ENCODE measurements around the gene KCNS1.

Gene KCNS1

DNA sequence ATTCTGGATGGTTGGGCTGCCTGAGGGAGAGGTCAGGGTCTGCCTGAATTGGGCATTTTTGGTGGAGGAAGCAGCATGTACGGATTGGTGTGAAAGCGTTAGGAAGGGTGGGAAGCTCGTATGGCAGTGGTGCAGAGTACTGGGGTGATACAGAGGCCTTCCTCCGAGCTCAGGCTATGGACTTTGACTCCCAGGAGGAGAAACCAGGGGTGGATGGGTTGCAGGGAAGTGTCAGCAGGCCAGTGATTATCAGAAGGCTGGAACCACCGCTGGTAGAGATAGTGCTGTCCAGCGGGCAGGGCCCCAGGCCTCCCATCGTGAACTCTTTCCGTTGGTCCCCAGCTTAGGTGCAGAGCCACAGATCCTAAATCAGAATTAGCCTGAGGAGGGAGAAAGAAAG, 8.7 kb upstream of the KCNS1 start:
- FAIRE-seq: no peak

DNA sequence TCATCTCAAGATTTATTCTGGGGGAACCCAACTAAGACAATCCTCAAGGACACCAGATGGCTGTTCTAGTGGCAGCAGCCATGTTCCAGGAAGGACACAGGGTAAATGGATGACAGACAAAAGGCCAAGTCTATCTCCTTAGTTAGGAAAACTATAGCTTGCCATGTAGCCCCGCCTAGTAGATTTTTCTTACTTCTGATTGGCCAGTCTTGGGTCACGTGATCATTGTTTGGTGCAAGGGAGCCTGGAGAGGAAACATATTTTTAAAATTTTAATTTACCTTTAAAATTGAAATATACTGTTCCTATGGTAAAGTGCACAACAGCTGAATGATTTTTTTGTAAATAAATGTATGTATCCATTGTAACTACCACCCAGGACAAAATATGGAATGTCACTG, 4.4 kb upstream of the KCNS1 start:
- FAIRE-seq: no peak

DNA sequence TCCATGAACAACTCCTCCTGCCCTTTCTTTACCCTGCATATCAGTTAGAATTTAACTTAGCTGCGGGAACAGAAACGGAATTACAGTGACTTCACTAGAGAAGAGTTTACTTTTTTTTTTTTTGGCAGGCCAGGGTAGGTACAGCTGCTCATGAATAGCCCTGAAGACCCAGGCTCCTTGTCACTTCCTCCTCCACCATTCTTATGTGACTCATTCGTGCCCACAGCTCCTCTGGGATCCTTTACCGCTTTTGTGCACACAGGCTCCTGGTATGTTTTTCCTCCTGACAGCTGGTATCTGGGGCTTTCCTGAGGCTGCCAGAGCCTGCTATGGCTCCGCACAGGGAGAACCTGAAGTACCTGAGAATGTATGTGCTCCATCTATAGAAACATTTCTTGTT, 3.9 kb upstream of the KCNS1 start:
- FAIRE-seq: no peak

DNA sequence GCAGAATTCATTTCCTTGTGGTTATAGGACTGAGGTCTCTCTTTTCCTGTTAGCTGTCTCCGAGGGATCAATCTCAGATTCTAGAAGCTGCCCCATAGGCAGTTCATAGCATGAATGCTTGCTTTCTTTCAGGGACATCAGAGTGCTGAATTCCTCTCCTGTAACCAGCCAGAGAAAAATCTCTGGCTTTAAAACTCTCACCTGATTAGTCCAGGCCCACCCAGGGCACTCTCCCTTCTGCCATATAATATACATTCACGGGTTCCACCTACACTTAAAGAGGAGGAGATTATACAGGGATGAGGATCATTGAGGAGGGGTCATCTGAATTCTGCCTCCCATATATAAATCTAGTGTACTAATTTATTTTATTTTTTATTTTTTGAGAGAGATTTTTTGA, 2.1 kb upstream of the KCNS1 start:
- FAIRE-seq: no peak

DNA sequence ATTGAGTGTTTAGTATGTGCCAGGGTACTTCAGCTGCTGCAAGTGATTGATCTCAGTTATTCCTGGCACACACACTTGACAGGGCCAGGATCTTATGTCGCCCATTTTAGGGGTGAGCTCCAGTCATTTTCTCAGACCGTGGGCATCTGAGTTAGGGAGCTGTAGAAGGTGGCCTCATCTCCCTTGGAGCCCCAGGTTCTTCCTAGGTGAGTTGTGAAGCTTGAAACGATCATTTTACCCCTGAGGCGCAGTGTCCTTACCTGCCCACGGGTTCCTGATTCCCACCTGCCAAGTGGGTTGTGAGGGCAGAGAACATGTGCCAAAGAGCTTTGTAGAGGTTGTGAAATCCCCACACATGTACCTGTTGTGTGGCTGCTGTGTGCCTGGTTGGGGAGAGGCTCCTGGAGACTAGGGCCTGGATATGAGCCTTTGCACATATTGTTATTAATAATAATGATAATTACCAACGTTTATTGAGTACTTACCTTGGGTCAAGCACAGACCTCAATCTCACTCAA, 465 bp upstream of the KCNS1 start:
- no peak for FAIRE-seq

DNA sequence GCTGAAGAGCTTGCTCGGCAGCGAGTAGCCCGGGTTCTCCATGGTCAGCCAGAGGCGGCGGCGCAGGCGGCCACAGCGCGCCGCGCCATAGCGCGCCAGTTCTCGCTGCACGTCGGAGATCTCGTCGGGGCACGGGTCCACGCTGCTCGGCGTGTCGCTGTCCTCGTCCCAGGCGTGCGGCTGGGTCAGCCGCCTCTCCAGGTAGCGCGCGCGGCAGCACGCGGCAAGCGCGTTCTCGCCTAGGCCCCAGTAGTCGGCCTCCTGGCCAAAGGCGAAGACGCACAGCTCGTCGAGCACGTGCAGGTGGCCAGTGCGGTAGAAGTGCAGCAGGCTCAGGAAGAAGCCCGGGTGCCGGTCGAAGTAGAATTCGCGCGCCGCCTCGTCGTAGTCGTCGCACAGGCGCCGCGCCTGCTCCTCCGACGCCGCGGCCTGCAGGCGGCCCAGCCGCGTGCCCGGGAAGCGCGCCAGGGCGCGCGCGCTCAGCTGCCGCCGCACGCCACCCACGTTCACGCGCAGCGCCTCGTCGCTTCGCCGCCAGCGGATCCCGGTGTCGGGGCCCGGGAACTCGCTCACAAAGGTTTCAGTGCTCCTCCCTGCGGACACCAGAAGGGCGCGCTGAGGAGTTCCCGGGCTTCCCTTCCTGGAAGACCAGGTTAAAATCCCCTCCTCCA, 2.7 kb downstream of the KCNS1 start:
- no peak for FAIRE-seq

DNA sequence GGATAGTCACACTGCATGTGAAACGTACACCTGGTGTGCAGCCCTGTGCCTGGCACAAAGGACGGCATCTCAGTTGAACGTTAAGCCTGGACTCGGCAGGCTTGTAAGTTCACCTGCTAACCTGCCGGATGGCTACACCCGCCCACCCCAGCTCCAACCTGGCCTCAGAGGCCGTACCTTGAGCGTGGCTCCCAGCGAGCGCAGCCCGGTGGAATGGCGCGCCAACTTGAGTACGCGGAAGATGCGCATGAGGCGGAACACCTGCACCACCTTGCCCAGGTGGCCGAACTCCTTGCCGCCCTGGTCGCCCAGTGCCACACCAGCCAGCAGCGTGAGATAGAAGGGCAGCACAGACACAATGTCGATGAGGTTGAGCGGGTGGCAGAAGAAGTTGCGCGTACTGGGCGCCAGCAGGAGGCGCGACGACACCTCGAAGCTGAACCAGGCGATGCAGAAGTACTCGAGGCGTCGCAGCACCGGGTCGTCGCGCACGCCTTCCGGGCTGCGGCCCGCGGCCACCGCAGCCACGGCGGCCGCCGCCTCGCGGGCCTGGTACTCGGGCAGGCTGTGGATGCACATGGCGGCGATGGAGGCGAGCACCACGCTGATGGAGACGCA, 3.3 kb downstream of the KCNS1 start:
- no peak for FAIRE-seq

DNA sequence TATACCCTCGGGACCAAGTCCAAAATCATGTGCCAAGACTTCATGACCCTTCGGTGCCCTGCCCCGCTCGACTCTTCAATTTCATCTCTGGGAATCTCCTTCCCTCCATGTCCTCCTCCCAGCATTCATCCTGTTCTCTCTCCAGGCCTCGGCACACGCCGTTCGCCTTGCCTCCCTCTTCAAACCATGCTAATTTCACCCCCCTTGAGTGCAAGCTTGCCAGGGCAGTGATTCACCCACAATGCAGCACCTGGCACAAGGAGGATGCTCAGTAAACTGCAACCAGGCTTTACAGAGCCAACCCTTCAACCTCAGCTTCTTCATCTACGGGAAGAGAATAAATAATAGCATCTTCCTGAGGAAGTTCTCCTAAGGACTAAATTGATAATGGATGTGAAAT, 4.1 kb downstream of the KCNS1 start:
- no peak for FAIRE-seq

DNA sequence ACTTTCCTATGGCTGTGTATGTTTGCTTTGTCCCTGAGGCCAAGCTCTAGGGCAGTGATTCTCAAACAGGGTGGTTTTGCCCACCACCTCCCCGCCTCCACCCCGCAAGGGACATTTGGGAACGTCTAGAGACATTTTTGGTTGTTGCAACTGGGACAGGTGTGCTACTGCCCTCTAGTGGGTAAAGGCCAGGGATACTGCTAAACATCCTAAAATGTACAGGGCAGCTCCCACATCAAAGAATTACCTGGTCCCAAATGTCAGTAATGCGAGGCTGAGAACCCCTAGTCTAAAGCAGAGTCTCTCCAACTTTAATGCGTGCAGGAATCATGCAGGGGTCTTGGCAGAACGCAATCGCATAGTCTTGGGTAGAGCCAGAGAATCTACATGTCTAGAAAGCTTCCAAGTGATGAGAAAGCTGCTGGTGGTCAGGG, 5.1 kb downstream of the KCNS1 start:
- FAIRE-seq: no peak

DNA sequence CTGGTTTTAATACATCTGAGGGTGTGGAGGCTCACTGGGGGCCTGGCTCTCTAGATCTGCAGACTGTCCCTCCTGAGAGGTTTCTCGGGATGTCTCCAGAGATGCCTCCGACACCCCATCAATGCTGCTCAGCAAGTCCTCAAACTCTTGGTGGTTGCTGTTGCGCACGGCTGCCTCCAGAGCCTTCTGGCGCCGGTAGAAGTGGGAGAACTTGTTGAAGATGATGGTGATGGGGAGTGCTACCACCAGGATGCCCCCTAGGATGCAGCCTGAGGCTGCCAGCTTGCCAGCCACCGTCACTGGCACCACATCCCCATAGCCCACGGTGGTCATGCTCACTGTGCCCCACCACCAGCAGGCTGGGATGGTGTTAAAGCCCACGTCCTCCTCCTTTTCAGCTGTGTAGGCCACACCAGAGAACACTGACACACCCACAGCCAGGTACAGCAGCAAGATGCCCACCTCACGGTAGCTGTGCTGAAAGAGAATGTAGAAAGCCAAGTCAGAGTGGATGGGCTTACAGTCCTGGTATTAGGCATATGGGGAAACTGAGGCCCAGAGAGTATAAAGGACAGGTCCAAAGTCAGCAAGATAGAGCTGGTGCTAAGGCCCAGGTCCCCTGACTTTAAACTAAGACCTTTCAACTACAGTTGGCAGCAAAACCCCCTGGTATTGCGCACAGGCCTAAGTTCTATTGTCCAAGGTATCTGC, 5.9 kb downstream of the KCNS1 start:
- no peak for FAIRE-seq

DNA sequence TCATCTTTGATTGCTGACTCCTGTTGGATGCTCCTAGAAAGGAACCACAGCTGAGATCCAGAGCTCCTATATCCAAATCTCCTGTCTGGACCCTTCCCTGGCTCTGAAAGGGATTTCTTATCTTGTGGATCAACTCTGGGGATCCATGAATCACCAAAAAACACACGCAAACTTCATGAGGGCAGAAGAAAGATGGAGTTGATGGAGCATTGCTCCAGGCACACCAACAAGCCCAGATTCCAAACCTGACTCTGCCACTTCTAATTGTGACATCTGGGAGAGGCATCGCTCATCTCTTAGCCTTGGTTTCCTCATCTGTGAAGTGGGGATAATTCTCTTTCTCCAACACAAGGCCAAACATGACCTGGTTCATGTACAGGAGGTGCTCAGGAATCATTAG, 6.7 kb downstream of the KCNS1 start:
- FAIRE-seq: no peak

DNA sequence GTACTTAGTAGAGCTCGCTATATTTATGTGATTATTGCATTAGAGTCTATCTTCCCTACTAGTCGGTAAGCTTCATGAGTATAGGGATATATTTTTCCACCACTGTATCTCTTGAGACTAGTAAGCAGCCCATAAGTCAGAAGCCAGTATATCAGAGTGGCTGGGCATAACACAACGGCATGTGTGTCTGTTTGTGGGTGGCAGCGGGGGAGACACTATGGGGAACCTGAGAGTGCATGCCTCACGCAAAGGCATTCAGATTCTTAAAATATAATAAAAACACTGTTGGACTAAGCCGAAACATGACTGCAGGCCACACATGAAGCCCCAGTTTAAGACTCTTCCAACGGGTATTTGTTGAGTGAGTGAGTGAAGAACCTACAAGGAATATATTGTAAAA, 8.0 kb downstream of the KCNS1 start:
- FAIRE-seq: no peak

DNA sequence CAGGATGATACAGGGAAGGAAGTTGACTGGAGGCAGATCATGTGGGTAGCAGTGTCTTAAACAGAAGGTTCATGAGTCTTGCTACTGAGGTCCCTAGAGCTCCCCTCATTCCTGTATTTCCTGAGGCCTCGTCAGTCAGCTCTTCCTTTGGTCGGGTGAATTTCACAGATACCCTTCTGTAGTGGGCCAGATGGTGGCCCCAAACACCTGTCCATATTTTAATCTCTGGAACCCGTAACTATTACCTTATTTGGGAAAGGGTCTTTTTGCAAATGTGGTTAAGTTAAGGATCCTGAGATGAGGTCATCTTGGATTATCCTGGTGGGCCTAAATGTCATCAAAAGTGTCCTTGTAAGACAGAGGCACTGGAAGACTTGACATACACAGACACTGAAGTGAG, 9.6 kb downstream of the KCNS1 start:
- no peak for FAIRE-seq

DNA sequence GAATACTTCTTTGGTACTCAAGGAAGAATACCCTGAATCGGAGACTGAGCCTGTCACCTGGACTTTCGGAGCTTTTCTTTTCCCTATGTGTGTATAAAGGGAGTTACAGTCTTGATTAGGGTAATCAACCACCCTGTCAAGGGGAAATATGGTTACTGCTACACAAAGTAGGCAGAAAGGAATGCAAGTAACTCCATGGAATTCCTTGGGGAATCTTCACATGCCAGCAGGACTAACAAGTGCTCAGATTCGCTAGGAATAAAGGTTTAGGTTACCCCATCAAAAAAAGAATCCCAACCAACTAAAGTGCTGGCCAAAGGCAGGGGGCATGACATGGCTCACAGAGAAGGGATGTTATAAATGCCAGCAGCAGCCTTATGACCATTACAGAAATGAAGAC, 10.4 kb downstream of the KCNS1 start:
- no peak for FAIRE-seq

DNA sequence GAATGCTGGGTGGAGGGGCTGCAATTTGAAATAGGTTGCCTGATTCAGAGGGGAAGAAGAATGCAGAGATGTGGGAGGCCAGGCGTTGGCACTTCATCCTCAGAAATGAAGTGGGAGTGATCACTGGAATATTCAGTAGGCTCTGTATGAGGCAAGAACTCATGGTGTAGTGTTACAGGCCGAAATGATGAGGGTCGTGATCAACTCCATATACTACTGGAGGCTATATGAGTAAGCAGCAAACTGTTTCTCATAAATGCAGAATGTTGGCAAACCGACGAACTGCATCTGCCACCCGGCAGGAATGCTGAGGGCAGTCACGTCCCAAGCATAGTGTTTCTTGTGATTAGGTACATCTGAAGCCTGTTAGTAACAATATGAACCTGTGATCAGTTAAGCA, 12.7 kb downstream of the KCNS1 start:
- FAIRE-seq: no peak

DNA sequence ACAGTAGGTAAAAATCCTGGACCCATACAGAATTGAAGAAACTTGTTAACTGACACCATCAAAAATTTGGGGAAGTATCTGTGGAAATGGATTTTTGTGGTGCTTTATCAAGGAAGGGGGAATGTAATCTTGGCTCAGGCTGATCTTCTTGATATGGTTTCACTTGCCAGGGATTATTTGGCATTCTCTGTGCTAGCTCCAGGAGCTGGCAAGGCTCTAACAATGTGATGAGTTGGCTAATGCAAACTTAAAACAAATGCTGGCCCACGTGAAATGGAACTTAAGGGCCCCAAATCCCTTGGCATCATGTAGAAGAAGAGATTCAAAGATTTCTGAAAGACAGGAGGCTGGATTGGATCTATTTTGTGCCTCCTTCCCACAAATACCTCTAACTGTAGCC, 13.1 kb downstream of the KCNS1 start:
- FAIRE-seq: no peak

DNA sequence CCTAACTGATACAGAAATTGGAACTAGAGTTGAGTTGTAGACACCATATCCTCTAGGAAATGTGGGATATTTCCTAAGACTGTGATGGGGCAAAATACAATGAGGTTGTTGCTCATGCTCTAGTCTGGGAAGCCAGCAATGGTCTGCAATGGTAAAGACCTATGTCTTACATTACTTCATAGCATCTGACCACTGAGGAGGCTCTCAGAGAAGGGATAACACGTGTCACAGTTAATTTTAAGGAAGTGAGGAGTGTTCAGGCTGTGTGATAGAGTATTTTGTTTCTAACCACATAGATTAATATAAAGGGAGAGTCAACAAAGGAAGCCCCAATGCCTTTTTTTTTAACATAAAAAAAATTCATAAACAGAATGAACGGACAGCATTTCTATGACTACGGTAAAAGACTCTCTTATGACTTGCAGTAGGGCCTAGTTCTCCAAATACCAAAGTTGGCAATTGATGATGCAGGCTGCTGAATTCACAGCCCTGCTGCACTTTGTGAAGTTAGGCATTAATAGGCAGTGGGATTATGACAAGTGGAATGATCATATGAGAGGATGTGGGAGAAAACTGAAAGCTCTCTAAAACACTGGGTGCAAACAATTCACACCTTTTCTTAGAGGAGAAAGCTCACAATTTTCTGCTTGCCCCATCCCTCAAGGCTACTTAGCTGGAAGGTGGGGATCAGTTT, 13.7 kb downstream of the KCNS1 start:
- FAIRE-seq: no peak

DNA sequence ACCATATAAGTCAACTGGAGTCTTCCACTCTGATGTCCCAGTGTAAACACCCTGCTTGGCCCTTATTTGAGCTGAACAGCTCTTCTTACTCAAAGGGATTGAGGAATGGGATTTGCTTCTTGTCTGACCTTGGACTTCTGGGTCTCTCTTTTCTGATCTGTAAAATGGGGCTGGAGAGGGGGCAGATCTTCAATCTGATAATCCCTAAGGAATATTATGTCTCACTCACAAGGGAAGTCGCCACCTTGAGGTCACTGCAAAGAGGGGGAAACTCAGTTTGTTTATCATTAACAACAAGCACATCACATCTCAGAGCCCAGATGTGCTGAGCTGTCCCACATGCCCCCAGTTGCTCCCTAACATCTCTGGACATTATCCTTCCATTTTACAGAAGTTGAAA, 15.1 kb downstream of the KCNS1 start:
- no peak for FAIRE-seq

DNA sequence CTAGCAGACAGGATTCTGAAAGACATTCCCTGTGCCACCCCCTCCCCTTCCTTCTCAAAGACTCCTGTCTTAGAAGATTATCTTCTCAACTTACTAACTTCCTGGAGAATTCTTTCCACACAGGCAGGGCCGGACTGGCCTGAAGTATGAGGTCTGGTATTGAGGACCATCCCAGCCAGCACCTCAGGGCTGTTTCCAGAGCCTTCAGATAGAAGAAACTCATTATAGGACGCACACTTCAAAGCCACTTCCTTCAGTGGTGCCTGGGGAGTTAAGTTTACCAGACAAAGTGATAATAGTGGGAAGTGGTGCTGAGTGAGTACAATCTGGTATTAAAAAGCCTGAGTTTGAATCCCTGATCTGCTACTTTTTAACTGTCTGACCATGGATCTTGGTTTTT, 15.6 kb downstream of the KCNS1 start:
- FAIRE-seq: no peak

DNA sequence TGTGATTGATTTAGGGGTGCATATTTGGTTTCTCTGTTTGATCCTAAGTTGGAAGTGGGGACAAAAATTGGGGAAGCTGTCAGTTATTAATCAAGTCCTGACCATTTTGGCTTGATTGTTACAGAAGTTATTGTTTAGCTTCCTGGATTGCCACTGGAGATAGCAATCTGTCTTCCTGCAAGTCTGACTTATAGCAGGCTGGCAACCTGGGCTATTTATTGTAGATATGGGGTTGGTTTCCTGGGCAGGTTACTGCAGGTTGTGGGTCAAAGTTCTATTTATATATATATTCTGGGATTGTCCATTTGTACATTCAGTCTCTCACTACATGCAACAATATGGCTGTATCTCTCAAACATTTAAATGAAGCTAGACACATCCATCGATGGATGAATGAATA, 17.8 kb downstream of the KCNS1 start:
- no peak for FAIRE-seq

DNA sequence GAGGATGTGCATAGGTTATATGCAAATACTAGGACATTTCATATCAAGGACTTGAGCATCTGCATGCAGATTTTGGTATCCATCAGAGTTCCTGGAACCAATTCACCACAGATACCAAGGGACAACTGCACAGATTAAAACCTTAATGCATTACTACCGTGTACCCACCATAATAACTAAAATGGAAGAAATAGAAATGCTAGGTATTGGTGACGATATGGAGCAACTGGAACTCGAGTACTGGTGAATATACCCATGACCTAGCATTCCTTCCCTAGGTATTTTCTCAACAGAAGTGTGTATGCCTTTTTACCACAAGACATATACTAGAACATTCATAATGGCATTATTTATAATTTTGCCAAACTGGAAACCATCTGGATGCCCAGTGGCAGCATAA, 18.5 kb downstream of the KCNS1 start:
- no peak for FAIRE-seq

DNA sequence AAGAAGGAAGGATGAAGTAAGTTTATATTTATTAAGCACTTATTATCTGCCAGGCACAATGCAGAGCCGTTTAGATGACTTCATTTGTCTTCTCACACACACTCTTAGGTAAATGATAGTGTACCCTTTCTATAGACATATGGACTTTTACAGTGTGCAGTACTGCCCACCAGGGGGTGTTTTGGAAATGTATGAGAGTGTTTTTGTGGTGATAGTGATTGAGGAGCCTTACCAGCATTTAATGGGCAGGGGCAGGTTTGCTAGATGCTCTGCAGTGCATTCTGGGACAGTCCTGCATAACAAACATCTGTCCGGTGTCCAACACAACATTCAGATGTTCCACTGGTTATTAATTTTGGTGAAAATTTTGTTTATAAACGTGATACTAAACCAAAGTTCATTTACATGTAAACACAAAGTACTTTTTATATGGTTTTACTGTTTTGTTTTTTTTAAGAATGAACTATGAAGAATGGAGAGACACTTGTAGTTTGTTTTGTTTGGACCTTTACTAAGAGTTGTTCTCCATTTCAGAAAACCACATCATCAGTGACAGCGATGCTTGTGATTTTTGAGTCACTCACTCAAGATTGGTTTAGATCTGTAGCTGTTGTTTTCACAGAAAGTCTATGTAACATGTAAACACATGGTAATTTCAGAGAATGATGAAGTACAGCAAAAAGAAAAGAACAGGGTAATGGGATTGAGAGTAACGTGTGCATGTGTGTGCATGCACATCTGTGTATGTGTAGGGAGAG, 19.9 kb downstream of the KCNS1 start:
- FAIRE-seq: no peak

DNA sequence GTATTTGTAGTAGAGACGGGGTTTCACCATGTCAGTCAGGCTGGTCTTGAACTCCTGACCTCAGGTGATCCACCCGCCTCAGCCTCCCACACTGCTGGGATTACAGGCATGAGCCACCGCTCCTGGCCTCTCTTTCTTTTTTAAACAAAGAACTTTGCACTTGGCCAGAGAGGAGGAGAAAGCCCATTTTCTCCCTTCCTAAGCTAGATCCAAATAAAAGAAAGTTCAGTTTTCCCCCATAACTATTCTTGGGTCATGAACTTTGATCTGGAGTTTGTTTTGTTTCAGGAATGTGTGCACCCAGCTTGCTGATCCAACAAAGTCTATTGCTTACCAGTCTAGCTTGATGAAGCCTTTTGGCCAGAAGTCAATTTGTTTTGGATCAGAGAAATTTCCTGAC, 23.4 kb downstream of the KCNS1 start:
- FAIRE-seq: no peak

Measured in A204.1 (cell line).